ENCODE measurements around the gene BCHE. TPM values are rescaled to one million over a fixed set of nuclear protein-coding genes. Genes with fewer than 3 reads are reported as not detected.

The BCHE gene
- total and polyA plus RNA-seq, 2 of the 13 experiments (the other 11 are each of a cell fraction or from before 2014, with no cell fraction given) = not detected

- no peaks in the 10 kb centered on the region for H3K36me3 ChIP-seq (replicated peaks in 1 of 2; ENCODE audit: control insufficient read depth in 1 of 2, insufficient read depth in 2 of 2, low read length in 2 of 2)
- intact Hi-C loops (cut with micrococcal nuclease; ENCODE audit: unreplicated experiment) = no loop called here
- H3K9me3 ChIP-seq (ENCODE audit: low read length) = no peaks in the 10 kb centered on the region
- no peak overlapping the region for H3K4me2 ChIP-seq (ENCODE audit: low read depth, low read length)
- H2AFZ ChIP-seq (ENCODE audit: low read length) = no peak overlapping the region
- no peaks in the 10 kb centered on the region for H4K20me1 ChIP-seq (ENCODE audit: insufficient read depth, low read length)
- FAIRE-seq = no peak
- no peaks in the 10 kb centered on the region for H3K79me2 ChIP-seq (ENCODE audit: insufficient read depth, low read length)
- ATAC-seq = no peak
- H3K9ac ChIP-seq (ENCODE audit: insufficient read depth, low read depth, low read length) = no peak overlapping the region
- BruUV-seq (replicated peaks) = no TSS peak
- no peaks in the 10 kb centered on the region for H3K27me3 ChIP-seq (ENCODE audit: control insufficient read depth in 1 of 2, insufficient read depth in 2 of 2, low read length in 2 of 2)
- H3K4me3 ChIP-seq (replicated peaks in 1 of 3; ENCODE audit: insufficient read depth in 1 of 3, low read depth in 2 of 3, low read length in 3 of 3) = no peak overlapping the region
- DNase-seq (ENCODE audit: low spot score) = no peak
- in situ Hi-C loops (cut with HindIII; ENCODE audit: extremely low pct_ligation_motif_present, low pct_unique_long_range_greater_than_20kb) = no loop called here
- POLR2A ChIA-PET = no interaction called here
- H3K4me1 ChIP-seq (ENCODE audit: insufficient read depth, low read length) = no peaks in the 10 kb centered on the region
- no peak overlapping the region for H3K27ac ChIP-seq (ENCODE audit: extremely low read length, insufficient read depth, low read length)
- 79% methylated on average over 9 of the region's 9 CpGs for WGBS (ENCODE audit: low lambda C conversion rate)
- CTCF ChIA-PET (ENCODE audit: low intra/inter-chr PET ratio, low total read pairs) = no interaction called here
- TF ChIP-seq MAFF (IDR thresholded peaks at IDR 0.05; ENCODE audit: low read depth, low read length) = no peak
- TF ChIP-seq, protein P1, sequence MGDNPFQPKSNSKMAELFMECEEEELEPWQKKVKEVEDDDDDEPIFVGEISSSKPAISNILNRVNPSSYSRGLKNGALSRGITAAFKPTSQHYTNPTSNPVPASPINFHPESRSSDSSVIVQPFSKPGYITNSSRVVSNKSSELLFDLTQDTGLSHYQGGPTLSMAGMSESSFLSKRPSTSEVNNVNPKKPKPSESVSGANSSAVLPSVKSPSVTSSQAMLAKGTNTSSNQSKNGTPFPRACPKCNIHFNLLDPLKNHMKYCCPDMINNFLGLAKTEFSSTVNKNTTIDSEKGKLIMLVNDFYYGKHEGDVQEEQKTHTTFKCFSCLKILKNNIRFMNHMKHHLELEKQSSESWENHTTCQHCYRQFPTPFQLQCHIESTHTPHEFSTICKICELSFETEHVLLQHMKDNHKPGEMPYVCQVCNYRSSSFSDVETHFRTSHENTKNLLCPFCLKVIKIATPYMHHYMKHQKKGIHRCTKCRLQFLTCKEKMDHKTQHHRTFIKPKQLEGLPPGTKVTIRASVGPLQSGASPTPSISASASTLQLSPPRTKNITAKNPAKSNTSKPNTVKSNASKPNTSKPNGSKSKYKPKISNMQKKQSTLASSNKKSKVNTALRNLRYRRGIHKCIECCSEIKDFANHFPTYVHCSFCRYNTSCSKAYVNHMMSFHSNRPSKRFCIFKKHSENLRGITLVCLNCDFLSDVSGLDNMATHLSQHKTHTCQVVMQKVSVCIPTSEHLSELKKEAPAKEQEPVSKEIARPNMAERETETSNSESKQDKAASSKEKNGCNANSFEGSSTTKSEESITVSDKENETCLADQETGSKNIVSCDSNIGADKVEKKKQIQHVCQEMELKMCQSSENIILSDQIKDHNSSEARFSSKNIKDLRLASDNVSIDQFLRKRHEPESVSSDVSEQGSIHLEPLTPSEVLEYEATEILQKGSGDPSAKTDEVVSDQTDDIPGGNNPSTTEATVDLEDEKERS (CRISPR knock-in tag; IDR thresholded peaks at IDR 0.05) = no peak
- TF ChIP-seq SUZ12 (IDR thresholded peaks at IDR 0.05; ENCODE audit: low read depth, low read length) = no peak
- no peak for TF ChIP-seq ZNF275 (CRISPR knock-in tag; IDR thresholded peaks at IDR 0.05; ENCODE audit: borderline replicate concordance)
- TF ChIP-seq ZFP41 (CRISPR knock-in tag; IDR thresholded peaks at IDR 0.05; ENCODE audit: borderline replicate concordance) = no peak
- TF ChIP-seq HNRNPH1 (optimal IDR thresholded peaks at IDR 0.05; ENCODE audit: low read depth, low read length) = no peak
- TF ChIP-seq NONO (IDR thresholded peaks at IDR 0.05) = no peak
- TF ChIP-seq NONO (CRISPR knock-in tag; conservative IDR thresholded peaks at IDR 0.05) = no peak
- no peak for TF ChIP-seq SAP130 (CRISPR knock-in tag; IDR thresholded peaks at IDR 0.05; ENCODE audit: low read depth)
- TF ChIP-seq ZNF589 (CRISPR knock-in tag; conservative IDR thresholded peaks at IDR 0.05) = no peak
- TF ChIP-seq, protein P2, sequence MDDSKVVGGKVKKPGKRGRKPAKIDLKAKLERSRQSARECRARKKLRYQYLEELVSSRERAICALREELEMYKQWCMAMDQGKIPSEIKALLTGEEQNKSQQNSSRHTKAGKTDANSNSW (CRISPR knock-in tag; IDR thresholded peaks at IDR 0.05; ENCODE audit: borderline replicate concordance) = no peak
- TF ChIP-seq TBP (CRISPR knock-in tag; IDR thresholded peaks at IDR 0.05) = no peak
- TF ChIP-seq, protein P3, sequence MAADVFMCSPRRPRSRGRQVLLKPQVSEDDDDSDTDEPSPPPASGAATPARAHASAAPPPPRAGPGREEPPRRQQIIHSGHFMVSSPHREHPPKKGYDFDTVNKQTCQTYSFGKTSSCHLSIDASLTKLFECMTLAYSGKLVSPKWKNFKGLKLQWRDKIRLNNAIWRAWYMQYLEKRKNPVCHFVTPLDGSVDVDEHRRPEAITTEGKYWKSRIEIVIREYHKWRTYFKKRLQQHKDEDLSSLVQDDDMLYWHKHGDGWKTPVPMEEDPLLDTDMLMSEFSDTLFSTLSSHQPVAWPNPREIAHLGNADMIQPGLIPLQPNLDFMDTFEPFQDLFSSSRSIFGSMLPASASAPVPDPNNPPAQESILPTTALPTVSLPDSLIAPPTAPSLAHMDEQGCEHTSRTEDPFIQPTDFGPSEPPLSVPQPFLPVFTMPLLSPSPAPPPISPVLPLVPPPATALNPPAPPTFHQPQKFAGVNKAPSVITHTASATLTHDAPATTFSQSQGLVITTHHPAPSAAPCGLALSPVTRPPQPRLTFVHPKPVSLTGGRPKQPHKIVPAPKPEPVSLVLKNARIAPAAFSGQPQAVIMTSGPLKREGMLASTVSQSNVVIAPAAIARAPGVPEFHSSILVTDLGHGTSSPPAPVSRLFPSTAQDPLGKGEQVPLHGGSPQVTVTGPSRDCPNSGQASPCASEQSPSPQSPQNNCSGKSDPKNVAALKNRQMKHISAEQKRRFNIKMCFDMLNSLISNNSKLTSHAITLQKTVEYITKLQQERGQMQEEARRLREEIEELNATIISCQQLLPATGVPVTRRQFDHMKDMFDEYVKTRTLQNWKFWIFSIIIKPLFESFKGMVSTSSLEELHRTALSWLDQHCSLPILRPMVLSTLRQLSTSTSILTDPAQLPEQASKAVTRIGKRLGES (CRISPR knock-in tag; IDR thresholded peaks at IDR 0.05; ENCODE audit: borderline replicate concordance) = no peak
- TF ChIP-seq ZNF350 (CRISPR knock-in tag; IDR thresholded peaks at IDR 0.05; ENCODE audit: borderline replicate concordance, low read depth) = no peak
These were observed 2.3 kb upstream of the BCHE start for GRCh38 chr3:165839296-165840076.
